ENCODE results near the gene PHC3. TPM values are rescaled to one million over a fixed set of nuclear protein-coding genes. Genes with fewer than 3 reads are reported as not detected.
A peak's percentile ranks its signal among the peaks of the same experiment; 100 is the strongest.

Gene PHC3
- total RNA-seq, 1 donor from 2014 or later: 84.4 TPM

- Histone ChIP-seq H3K27me3 (no peaks in the 10 kb centered on the region), H3K27ac (no peak overlapping the region), H3K36me3 (peaks cover 16% of the 10 kb centered on the region), H3K9me3 (no peaks in the 10 kb centered on the region), H3K4me1 (peaks cover 21% of the 10 kb centered on the region), H3K4me3 (no peak overlapping the region)
- DNase-seq: no peak
- no peak for ATAC-seq
- intact Hi-C loops (cut with DNase I): no loop called here
- TF ChIP-seq CTCF (IDR thresholded peaks at IDR 0.05): no peak
Observed at GRCh38 chr3:170154569-170155143, 26.9 kb downstream of the PHC3 start.

GRCh38 chr3:170154084-170154483 lies 27.4 kb downstream of the PHC3 start:
- Histone ChIP-seq H3K4me1 (peaks cover 21% of the 10 kb centered on the region), H3K27ac (no peak overlapping the region), H3K36me3 (peaks cover 20% of the 10 kb centered on the region), H3K4me3 (no peak overlapping the region), H3K27me3 (no peaks in the 10 kb centered on the region), H3K9me3 (no peaks in the 10 kb centered on the region)
- TF ChIP-seq CTCF (IDR thresholded peaks at IDR 0.05): no peak
- DNase-seq (no peak), ATAC-seq (no peak)
- intact Hi-C loops (cut with DNase I): no loop called here

DNA sequence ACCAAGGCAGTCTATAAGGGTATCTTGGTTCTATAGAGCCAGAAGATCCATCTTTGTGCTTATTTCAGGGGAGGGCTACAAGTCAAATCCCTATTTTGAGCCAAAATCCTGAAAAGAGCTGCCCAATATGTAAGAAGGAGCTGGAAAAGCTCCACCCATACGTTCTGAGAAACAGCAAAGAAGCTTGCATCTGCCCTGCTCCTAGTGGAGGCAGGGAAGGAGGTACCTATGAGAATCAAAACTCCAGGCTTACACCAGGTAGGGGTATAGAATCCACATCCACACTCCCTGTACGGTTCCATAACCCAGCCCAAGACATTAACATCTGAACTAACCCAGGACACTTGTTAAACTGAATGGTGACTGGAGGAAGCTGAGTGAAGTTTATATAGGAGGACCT lies 30.0 kb downstream of the PHC3 start:
- ATAC-seq (no peak), DNase-seq (no peak)
- Histone ChIP-seq H3K27me3 (no peaks in the 10 kb centered on the region), H3K4me1 (peaks cover 21% of the 10 kb centered on the region), H3K4me3 (no peak overlapping the region), H3K36me3 (peaks cover 31% of the 10 kb centered on the region), H3K9me3 (no peaks in the 10 kb centered on the region), H3K27ac (no peak overlapping the region)
- intact Hi-C loops (cut with DNase I): no loop called here
- no peak for TF ChIP-seq CTCF (IDR thresholded peaks at IDR 0.05)

- H3K36me3 ChIP-seq: peaks cover 46% of the 10 kb centered on the region
- intact Hi-C loops (cut with DNase I): no loop called here
Observed at GRCh38 chr3:170149016-170149415, 32.5 kb downstream of the PHC3 start.

GRCh38 chr3:170145278-170145677 lies 36.3 kb downstream of the PHC3 start:
- no peak overlapping the region for H3K27ac ChIP-seq
- H3K4me1 ChIP-seq: peaks cover 4% of the 10 kb centered on the region
- ATAC-seq: no peak
- intact Hi-C loops (cut with DNase I): no loop called here
- no peak for TF ChIP-seq CTCF (IDR thresholded peaks at IDR 0.05)
- no peaks in the 10 kb centered on the region for H3K27me3 ChIP-seq
- DNase-seq: no peak
- H3K9me3 ChIP-seq: no peaks in the 10 kb centered on the region
- no peak overlapping the region for H3K4me3 ChIP-seq
- peaks cover 72% of the 10 kb centered on the region for H3K36me3 ChIP-seq

More at GRCh38 chr3:170149016-170149415, 32.5 kb downstream of the PHC3 start:
- H3K27me3 ChIP-seq: no peaks in the 10 kb centered on the region
- no peak overlapping the region for H3K27ac ChIP-seq
- TF ChIP-seq CTCF (IDR thresholded peaks at IDR 0.05): no peak
- peak; percentile 44 for ATAC-seq
- no peak overlapping the region for H3K4me3 ChIP-seq
- H3K9me3 ChIP-seq: no peaks in the 10 kb centered on the region
- peaks cover 12% of the 10 kb centered on the region for H3K4me1 ChIP-seq
- no peak for DNase-seq

DNA sequence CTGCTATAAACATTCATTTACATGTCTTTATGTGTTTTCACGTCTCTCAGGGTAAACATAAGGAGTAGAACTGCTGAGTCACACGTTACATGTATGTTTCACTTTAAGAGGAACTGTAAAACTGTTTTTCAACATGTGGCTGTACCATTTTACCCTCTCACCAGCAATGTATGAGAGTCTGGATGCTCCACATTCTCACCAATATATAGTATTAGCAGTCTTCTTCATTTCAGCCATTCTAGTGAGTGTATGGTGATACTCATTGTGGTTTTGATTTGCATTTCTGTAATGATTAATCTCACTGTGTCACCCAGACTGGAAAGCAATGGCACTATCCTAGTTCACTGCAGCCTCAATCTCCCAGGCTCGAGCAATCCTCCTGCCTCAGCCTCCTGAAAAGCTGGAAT lies 37.1 kb downstream of the PHC3 start:
- Histone ChIP-seq H3K36me3 (peaks cover 65% of the 10 kb centered on the region), H3K27me3 (no peaks in the 10 kb centered on the region), H3K9me3 (no peaks in the 10 kb centered on the region), H3K4me3 (no peak overlapping the region), H3K4me1 (peaks cover 4% of the 10 kb centered on the region), H3K27ac (no peak overlapping the region)
- DNase-seq (no peak), ATAC-seq (no peak)
- no peak for TF ChIP-seq CTCF (IDR thresholded peaks at IDR 0.05)
- intact Hi-C loops (cut with DNase I): no loop called here

Data from upper lobe of right lung (tissue), 1 donor.